Fibroblast of lung (primary cell): ENCODE measurements around the gene PDZK1.

Experiments
- EZH2 ChIP-seq: IDR thresholded peaks from 2 replicates; pipeline ENCODE4 v1.5.1; 2012; ENCODE audit warnings: low read length, control low read depth, mild to moderate bottlenecking; ENCODE audit errors: missing control alignments
- TF ChIP-seq, protein P1 (sequence below), 2 donors: IDR thresholded peaks in 1 of 2; conservative IDR thresholded peaks in 1 of 2; 1 replicate in 1 of 2; 2 replicates in 1 of 2; pipeline ENCODE4 v1.5.1; 2011 to 2012; ENCODE audit warnings: low read length in 2 of 2, control low read depth in 1 of 2, inconsistent platforms in 1 of 2, low read depth in 1 of 2, mild to moderate bottlenecking in 1 of 2

DNA sequence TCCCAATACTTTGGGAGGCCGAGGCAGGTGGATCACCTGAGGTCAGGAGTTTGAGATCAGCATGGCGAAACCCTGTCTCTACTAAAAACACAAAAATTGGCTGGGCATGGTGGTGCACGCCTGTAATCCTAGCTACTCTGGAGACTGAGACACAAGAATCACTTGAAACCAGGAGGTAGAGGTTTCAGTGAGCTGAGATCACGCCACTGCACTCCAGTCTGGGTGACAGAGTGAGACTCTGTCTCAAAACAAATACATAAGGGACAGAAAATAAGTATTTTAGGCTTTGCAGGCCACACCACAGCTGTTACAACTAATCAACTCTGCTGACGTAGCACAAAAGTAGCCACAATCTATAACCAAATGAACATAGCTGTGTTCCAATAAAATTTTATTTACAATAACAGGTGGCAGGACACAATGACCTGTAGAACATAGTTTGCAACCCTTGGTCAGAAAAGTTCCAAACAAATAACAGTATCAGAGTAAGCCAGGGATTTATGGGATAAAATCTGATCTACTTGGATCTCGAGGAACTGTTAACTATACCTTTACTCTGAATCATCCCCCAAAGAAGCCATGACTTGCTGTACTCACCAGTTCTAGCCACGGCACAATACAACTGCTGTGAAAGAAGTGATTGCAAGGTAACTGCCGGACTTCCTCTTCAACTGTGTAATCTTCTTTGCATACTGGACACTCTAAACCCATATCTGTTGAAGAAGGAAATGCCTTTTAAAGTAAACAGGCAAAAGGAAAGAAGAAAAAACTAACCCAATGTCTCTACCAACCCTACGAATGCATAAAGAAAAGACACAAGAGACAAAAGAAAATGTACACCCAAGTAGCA lies 40.5 kb upstream of the PDZK1 start:
- TF ChIP-seq, protein P1, sequence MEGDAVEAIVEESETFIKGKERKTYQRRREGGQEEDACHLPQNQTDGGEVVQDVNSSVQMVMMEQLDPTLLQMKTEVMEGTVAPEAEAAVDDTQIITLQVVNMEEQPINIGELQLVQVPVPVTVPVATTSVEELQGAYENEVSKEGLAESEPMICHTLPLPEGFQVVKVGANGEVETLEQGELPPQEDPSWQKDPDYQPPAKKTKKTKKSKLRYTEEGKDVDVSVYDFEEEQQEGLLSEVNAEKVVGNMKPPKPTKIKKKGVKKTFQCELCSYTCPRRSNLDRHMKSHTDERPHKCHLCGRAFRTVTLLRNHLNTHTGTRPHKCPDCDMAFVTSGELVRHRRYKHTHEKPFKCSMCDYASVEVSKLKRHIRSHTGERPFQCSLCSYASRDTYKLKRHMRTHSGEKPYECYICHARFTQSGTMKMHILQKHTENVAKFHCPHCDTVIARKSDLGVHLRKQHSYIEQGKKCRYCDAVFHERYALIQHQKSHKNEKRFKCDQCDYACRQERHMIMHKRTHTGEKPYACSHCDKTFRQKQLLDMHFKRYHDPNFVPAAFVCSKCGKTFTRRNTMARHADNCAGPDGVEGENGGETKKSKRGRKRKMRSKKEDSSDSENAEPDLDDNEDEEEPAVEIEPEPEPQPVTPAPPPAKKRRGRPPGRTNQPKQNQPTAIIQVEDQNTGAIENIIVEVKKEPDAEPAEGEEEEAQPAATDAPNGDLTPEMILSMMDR (conservative IDR thresholded peaks at IDR 0.05 in 1 of 2, IDR thresholded peaks at IDR 0.05 in 1 of 2; ENCODE audit: low read depth in 1 of 2, low read length in 2 of 2): no peak
- TF ChIP-seq EZH2: no peak
